H1 (cell line): ENCODE measurements around the gene IGFBP4. TPM values are rescaled to one million over a fixed set of nuclear protein-coding genes. Genes with fewer than 3 reads are reported as not detected.

Experiments
- CEBPB ChIP-seq: IDR thresholded peaks from 2 replicates; pipeline ENCODE4 v1.6.1; 2012; ENCODE audit warnings: low read depth, low read length
- EGR1 ChIP-seq: IDR thresholded peaks from 2 replicates; pipeline ENCODE4 v1.6.1; 2011; ENCODE audit warnings: low read depth, low read length, borderline replicate concordance
- GABPA ChIP-seq: IDR thresholded peaks from 2 replicates; pipeline ENCODE4 v1.6.1; 2011; ENCODE audit warnings: mild to moderate bottlenecking, low read length, moderate library complexity, borderline replicate concordance; ENCODE audit not compliant: insufficient read depth
- MAX ChIP-seq: IDR thresholded peaks from 2 replicates; pipeline ENCODE4 v1.6.1; 2012; ENCODE audit warnings: inconsistent platforms
- POLR2A ChIP-seq, 2 experiments: IDR thresholded peaks; 1 replicate in 1 of 2; 2 replicates in 1 of 2; pipeline ENCODE4 v1.6.1; 2011; ENCODE audit warnings: low read depth in 2 of 2, low read length in 2 of 2, mild to moderate bottlenecking in 2 of 2; ENCODE audit errors: control extremely low read depth in 1 of 2
- RAD21 ChIP-seq, 2 experiments: IDR thresholded peaks in 1 of 2; conservative IDR thresholded peaks in 1 of 2; 2 replicates each; pipeline ENCODE4 v1.6.1; 2011; ENCODE audit warnings: low read depth in 2 of 2, low read length in 2 of 2, improper control_type of control experiment in 1 of 2, inconsistent platforms in 1 of 2, mild to moderate bottlenecking in 1 of 2, moderate library complexity in 1 of 2
- polyA plus RNA-seq, 7 experiments: library from polyadenylated mRNA; depleted of rRNA in 3 of 7; stranded (reverse) in 5 of 7; unstranded in 2 of 7; fragments of >200 nt in 5 of 7; fragments of 200-250 nt in 2 of 7; gene quantifications; 1 replicate in 5 of 7; 2 replicates in 1 of 7; 4 replicates in 1 of 7; pipeline versions ENCODE4 v1.2.1 to v1.2.3, GENCODE V29; 2011 to 2013; ENCODE audit warnings: missing spikeins in 2 of 7, mixed read lengths in 2 of 7
- total RNA-seq: library from RNA; stranded (reverse); fragmentation: NEBNext Ultra II Directional; extraction: Animal tissue kit (Norgen Biotek cat#: 25700); gene quantifications from 2 replicates; pipeline ENCODE4 v1.2.1, GENCODE V29; 2021

The IGFBP4 gene
- total and polyA plus RNA-seq, 2 of the 8 experiments (the other 6 are each of a cell fraction or from before 2014, with no cell fraction given): 85.5 to 105 TPM

- TF ChIP-seq GABPA (0 out of 2 replicates have a peak, but pooled peaks have one; percentile 45), POLR2A (IDR thresholded peaks at IDR 0.05; ENCODE audit: control extremely low read depth in 1 of 2, low read depth in 2 of 2, low read length in 2 of 2) (peak in 1 of 2 experiments; percentile 6; a peak in 1 of 3 replicates), CEBPB (no peak), RAD21 (IDR thresholded peaks at IDR 0.05 in 1 of 2, conservative IDR thresholded peaks at IDR 0.05 in 1 of 2; ENCODE audit: low read depth in 2 of 2, low read length in 2 of 2) (no peak), EGR1 (peak; percentile 37; the same call in 1 of the 2 replicates), MAX (no peak)
- TF ChIP-seq, all 59 proteins: peak for 5
Observed at GRCh38 chr17:40442392-40443195, 656 bp upstream of the IGFBP4 start (continued).
